Stimulated activated CD4-positive, alpha-beta T cell treated with anti-CD3 and anti-CD28 coated beads, TNF-alpha, amount 100 ng/mL, for 24 hours (primary cell): ENCODE results near the gene PRELP.

Source experiments
- DNase-seq, 3 experiments: peaks; one replicate each; pipeline ENCODE4 v3.0.0-alpha.2; 2020; ENCODE audit warnings: low read depth in 3 of 3

The PRELP gene

DNA sequence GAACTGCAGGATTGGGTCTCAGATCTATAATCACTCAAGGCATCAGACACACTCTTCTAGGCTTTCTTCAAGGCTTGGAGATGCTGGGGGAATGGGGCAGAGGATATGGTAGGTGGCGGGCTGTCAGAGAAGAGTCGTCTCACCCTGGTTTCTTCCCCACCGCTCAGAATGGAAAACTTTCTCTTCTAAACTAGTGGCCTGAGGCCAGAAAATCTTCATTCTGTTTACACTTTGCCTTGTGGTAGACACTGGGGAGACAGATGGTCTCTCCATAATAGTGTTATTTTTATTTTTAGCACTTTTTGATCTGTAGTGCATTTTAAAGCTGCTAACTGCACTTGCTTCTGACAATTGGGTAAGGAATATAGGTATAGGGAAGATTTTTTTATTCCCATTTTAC, 2.6 kb downstream of the PRELP start:
- no peak for DNase-seq

GRCh38 chr1:203478986-203479385, 3.4 kb downstream of the PRELP start:
- DNase-seq, result no peak

DNA sequence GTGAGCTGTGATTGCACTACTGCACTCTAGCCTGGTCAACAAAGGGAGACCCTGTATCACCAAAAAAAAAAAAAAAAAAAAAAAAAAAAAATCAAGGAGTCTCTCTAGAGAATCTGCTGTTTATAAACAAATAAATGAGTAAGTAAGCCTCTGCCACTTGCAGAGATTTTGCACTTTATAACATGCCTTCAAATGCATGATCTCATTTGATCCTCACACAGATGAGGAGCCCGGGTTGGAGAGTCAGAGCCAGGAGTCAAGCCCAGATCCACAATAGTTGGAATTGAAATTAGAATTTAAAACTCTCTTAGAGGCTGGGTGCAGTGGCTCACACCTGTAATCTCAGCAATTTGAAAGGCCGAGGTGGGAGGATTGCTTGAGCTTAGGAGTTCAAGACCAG, 4.0 kb downstream of the PRELP start:
- no peak for DNase-seq

DNA sequence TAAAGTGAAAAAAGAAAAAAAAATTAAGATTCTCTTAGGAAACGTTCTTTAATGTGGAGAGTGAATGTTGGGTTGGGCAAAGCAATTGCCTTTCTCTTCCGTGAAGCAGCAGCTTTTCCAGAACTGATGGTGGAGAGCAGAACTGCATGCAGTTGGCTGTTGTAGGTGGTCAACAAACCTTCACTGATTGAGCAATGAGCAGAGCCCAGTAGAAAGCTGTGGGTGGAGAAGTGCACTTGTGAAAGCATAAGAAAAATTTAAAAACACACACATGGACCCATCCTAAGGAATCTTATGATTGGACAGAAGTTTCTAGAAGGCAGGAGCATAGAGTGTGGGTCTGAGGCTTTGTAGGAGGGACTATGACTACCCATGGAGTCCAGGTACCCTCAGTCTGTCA, 4.5 kb downstream of the PRELP start:
- DNase-seq, result no peak

DNA sequence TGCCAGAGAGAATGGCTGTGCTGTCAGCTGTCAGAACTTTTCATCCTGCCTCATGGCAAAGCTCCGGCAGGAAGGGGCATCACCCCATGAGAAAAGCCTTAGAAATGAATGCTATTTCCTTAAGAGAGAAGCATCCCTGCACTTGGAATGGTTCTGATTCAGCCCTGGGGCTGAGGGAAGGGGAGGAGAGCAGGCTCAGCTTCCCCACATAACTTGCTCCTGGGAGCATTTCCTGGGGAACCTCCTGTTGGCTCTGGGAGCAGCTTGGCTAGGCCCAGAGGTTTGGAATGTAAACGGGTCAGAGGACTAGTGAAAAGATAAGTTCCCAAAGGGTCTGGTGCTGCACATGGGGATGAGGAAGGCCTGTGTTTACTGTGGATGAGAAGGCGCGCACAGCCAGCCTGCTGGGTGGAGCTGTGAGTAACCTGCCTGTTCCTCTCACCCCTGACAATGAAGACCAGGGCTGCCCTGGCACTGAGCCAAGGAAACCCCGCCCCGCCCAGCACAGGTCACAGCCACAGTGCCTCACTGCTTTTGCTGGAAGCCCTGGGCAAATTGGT, 5.0 kb downstream of the PRELP start:
- DNase-seq, result peak in 2 of 3 experiments; percentile 22 to 51

DNA sequence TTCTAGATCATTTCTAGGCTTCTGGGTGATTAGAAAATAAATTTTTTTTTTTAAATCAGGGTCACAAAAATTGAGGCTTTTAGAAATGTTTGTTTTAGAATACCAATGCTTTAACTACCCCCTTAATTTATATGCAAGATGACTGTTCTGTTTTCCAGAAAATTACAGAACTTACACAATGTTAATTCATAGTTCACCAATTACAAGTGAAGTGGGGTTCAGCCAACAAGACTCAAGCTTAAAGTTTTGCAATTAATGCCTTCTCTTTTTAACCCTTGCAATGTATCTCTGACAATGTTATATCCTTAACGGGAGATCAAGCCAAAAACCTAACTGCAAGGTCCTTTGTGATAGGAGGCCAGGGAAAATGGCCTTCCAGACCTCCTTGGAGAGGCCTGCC, 5.6 kb downstream of the PRELP start:
- no peak for DNase-seq

DNA sequence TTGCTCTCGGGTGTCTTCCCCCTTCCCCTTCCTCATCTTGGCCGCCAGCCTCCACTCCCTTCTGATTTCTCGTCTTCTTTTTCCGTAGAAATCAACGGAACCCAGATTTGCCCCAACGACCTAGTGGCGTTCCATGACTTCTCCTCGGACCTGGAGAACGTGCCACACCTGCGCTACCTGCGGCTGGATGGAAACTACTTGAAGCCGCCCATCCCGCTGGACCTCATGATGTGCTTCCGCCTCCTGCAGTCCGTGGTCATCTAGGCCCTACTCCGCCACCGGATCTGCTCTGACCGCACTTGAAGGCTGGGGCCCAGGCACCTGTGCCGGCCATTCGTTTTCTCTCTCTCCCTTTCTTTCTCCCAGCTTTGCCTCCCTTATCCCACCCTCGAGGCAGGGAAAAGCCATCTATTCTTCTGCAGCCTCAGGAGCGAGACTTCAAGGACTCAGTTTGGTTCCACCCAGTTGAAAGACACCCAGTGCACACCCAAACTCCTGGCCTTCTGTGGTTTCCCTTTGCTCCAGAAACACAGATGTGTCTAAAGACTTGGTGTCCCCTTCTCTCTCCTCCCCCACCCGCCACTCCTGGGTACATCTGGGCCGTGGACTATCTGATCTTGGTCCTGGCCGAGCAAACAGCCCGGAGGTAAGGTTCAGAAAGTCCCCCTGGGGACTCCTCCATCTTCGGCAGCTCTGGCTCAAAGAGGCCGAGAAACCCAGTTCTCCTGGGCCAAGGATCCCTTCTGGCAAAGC, 11.2 kb downstream of the PRELP start:
- no peak for DNase-seq

DNA sequence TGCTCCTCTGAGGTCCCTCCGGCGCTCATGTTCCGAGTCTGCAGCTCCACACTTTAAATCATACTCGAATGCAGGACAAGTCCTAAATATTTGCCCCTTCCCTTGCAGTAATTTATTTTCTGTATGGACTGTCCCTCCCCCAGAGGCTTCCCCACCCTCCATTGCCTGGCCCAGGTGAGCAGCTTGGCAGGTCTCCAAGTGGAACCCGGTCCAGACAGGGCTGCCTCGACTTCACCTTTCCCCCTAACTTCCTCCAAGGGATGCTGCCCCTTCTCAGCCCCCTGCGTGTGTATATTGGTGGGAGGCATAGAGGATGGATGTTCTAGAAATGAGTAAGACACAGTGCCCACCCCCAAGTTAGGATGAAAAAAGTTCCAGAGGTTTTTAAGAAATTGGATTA, 12.9 kb downstream of the PRELP start:
- no peak for DNase-seq

- no peak for DNase-seq
These were observed 15.0 kb downstream of the PRELP start for GRCh38 chr1:203490607-203491006.

- no peak for DNase-seq
These were observed 16.1 kb downstream of the PRELP start for GRCh38 chr1:203491664-203492063.

DNA sequence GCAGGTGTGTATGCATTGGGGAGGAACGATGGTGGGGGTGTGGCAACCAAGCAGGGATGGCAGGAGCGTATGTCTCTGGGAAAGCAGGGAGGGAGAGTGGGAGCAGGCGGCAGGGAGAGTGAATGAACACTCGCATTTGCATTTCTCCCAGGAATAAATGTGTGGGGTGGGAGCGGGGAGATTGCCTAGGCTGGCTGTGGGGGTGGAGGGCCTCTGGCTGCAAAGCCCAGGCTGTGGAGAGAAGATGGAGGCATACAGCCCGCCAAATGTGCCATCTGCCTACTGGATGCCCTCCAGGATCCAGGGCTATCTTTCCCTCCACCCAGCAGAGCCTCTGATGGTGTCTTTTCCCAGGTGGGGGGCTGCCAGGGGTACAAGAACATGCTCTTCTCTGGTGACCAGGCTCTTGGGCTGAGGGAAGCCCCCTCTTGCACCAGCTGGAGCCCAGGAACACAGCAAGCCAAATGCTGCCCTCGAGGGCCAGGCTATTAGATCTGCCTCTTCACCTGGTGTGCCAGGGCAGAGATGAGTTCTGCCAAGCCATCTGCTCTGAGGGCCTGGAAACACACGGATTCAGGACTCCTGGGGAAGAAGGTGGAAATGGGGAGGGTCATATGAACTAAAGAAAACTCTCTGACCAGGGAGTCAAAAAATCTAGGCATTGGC, 16.6 kb downstream of the PRELP start:
- no peak for DNase-seq

DNA sequence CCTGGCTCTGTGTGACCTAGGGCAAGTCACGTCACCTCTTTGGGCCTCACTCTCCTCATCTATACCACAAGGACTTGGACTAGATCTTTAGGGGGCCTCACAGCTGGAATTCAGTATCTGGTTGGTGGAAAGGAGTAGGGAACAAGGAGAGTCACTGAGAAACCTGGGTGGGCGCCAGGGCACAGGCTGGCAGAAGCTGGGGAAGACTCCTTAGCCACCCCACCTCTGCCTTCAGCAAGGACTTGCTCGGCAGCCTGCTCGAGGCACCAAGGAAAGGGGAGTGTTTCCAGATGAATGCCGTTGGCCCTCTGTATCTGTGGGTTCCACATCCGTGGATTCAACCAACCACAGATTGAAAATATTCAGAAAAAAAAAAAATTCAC, 17.1 kb downstream of the PRELP start:
- no peak for DNase-seq

GRCh38 chr1:203493901-203494300, 18.3 kb downstream of the PRELP start, which contains the start of gene OPTC:
Gene OPTC (plus strand): TSS chr1:203494153. CDS start chr1:203496006, 1,853 bp downstream.
- DNase-seq, result no peak

DNA sequence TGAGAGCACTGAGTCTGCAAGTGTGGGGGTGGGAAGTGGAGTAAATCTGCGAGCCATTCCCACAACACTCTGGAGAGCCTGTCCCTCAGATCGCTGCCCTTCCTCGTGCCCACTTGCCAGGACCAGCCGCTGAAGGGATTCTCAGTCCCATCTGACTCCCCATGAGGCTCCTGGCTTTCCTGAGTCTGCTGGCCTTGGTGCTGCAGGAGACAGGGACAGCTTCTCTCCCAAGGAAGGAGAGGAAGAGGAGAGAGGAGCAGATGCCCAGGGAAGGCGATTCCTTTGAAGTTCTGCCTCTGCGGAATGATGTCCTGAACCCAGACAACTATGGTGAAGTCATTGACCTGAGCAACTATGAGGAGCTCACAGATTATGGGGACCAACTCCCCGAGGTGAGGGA, 20.2 kb downstream of the PRELP start:
- no peak for DNase-seq

DNA sequence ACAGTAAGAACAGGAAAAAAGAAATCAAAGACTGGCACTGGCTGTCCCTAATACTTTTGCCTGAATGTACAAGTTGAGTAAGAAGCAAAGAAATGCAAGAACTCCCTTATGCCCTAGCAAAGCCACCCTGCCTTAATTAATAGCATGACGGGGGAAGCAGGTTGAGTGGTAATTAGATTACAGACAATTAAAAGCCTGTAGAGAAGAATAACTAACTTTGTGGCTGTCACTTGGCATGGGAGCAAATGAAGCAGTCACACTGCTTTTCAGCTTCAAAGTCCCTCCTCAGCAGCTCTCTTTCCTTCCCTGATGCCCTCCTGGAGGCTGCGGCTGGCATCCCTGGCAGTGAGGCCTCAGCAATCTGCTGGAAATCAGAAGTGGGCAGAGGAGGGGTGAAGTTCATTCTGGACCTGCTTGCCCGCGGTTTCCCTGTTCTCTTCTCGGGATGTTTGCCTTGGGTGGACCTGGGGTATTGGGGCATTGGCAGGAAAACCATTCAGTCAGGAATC, 21.7 kb downstream of the PRELP start:
- no peak for DNase-seq

DNA sequence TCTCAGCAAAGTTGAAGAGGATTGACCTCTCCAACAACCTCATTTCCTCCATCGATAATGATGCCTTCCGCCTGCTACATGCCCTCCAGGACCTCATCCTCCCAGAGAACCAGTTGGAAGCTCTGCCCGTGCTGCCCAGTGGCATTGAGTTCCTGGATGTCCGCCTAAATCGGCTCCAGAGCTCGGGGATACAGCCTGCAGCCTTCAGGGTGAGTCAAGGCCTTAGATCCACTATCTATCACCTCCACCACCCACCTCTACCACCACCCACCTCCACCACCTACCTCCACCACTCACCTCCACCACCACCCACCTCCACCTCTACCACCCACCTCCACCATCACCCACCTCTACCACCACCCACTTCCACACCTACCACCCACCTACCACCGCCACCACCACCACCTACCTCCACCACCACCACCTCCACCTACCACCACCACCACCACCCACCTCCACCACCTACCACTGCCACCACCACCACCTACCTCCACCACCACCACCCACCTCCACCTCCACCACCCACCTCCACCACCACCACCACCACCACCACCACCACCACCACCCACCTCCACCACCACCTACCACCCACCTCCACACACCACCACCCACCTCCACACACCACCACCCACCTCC, 24.2 kb downstream of the PRELP start:
- DNase-seq, result no peak

- DNase-seq, result no peak
These were observed 24.7 kb downstream of the PRELP start for GRCh38 chr1:203500279-203500678.

DNA sequence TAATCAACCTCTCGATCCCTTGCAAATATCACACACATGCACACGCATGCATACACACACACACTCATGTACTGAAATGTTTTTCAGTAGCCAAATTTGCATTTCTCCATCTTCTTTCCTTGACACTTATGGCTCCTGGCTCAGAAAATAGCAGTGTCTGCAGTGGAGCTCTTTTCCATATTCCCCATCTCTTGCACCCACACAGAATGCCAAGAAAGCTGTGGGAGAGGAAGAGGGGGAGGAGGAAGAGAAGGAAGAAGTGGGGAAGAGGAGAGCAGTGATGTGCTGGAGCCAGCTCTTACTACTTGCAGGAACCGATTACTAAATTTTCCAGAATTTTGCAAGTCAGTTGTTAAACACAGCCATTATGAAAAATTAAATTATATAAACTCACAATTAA, 28.2 kb downstream of the PRELP start:
- no peak for DNase-seq

GRCh38 chr1:203504400-203505250, 29.0 kb downstream of the PRELP start:
- peak; percentile 62 to 71 (median 70) for DNase-seq

DNA sequence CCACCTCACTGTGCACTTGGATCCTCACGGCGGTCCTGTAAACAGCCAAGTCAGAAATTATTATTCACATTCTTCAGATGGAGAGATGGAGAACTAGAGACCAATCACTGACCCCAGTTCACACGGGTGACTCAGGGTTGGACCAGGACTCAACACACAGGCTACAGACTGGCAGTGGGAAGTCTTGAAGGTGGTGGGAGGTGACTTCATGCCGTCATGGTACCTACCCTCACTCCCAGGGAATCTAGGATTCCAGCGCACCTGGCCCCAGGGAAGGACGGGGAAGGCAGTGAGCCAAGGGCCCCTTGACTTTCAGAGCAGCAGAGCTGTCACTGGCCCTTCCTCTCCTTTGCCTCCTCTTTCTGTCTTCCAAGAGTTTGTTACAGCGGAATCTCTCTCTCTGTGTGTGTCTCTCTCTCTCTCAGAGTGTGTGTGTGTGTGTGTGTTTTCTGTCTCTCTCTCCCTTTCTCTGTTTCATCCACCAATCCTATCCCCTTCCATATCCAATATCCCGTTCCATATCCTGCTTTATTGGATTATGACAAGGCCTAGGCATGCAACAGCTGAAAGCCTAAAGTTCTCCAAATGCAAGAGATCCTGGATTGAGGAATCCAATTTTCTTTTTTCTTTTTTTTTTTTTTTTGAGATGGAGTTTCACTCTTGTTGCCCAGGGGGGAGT, 30.1 kb downstream of the PRELP start:
- DNase-seq, result no peak
